Neural cell (in vitro differentiated cells): ENCODE measurements around the gene HCFC2. TPM values are rescaled to one million over a fixed set of nuclear protein-coding genes. Genes with fewer than 3 reads are reported as not detected.
A peak's percentile ranks its signal among the peaks of the same experiment; 100 is the strongest.

Source experiments
- H2AFZ ChIP-seq: fragments of 200-600, 300-800 bp; sonication (generic), shearing (Covaris generic); 2 replicates; pipeline ENCODE4 v1.6.0; 2014; ENCODE audit warnings: low read depth, mild to moderate bottlenecking, antibody characterized with exemption, low read length, moderate library complexity
- H3F3A ChIP-seq: fragments of 200-600 bp; shearing (Covaris generic); 2 replicates; pipeline ENCODE4 v1.6.1; 2016; ENCODE audit warnings: mild to moderate bottlenecking, moderate library complexity, mixed read lengths, antibody characterized with exemption, low read length; ENCODE audit not compliant: insufficient read depth, poor library complexity, severe bottlenecking
- H3K27ac ChIP-seq: fragments of 200-600, 300-800 bp; sonication (generic), shearing (Covaris generic); 2 replicates; pipeline ENCODE4 v1.5.1; 2014; ENCODE audit warnings: mild to moderate bottlenecking, low read length, moderate library complexity
- H3K27me3 ChIP-seq: fragments of 300-800, 200-600 bp; sonication (generic), shearing (Covaris generic); 2 replicates; pipeline ENCODE4 v1.6.0; 2014; ENCODE audit warnings: mild to moderate bottlenecking, low read depth, low read length, moderate library complexity; ENCODE audit not compliant: insufficient read depth
- H3K36me3 ChIP-seq: fragments of 300-800, 200-600 bp; sonication (generic), shearing (Covaris generic); 2 replicates; pipeline ENCODE4 v1.5.1; 2014; ENCODE audit warnings: mild to moderate bottlenecking, antibody characterized with exemption, low read length, moderate library complexity; ENCODE audit not compliant: insufficient read depth
- H3K4me2 ChIP-seq: fragments of 300-800, 200-600 bp; sonication (generic), shearing (Covaris generic); 2 replicates; pipeline ENCODE4 v1.6.0; 2014; ENCODE audit warnings: mild to moderate bottlenecking, low read length
- H3K4me3 ChIP-seq: fragments of 300-800, 200-600 bp; sonication (generic), shearing (Covaris generic); 2 replicates; pipeline ENCODE4 v1.5.1; 2014; ENCODE audit warnings: mild to moderate bottlenecking, low read length, moderate library complexity
- H3K79me2 ChIP-seq: fragments of 200-600 bp; shearing (Covaris generic); replicated peaks from 2 replicates; pipeline ENCODE4 v1.6.0; 2014; ENCODE audit warnings: mild to moderate bottlenecking, low read length, moderate library complexity; ENCODE audit not compliant: insufficient read depth
- H3K9ac ChIP-seq: fragments of 300-800, 200-600 bp; sonication (generic), shearing (Covaris generic); 2 replicates; pipeline ENCODE4 v1.6.1; 2016; ENCODE audit warnings: mild to moderate bottlenecking, low read length, mixed read lengths
- H3K9me2 ChIP-seq: fragments of 200-600 bp; shearing (Covaris generic); 2 replicates; pipeline ENCODE4 v1.6.1; 2016; ENCODE audit warnings: mild to moderate bottlenecking, low read length, mixed read lengths; ENCODE audit not compliant: insufficient read depth
- H3K9me3 ChIP-seq: fragments of 200-600, 300-800 bp; sonication (generic), shearing (Covaris generic); 2 replicates; pipeline ENCODE4 v1.6.1; 2016; ENCODE audit warnings: mild to moderate bottlenecking, mixed run types, low read length, moderate library complexity, mixed read lengths
- H4K20me1 ChIP-seq: fragments of 200-600 bp; shearing (Covaris generic); 2 replicates; pipeline ENCODE4 v1.6.1; 2016; ENCODE audit warnings: mild to moderate bottlenecking, mixed run types; ENCODE audit not compliant: insufficient read depth
- EP300 ChIP-seq: fragments of 450-650 bp; conservative IDR thresholded peaks from 2 replicates; pipeline ENCODE4 v1.6.1; 2014; ENCODE audit warnings: antibody characterized with exemption, mild to moderate bottlenecking, moderate library complexity; ENCODE audit not compliant: poor library complexity, severe bottlenecking
- EZH2 ChIP-seq: fragments of 200-600, 300-800 bp; shearing (Covaris generic), sonication (generic); IDR thresholded peaks from 2 replicates; pipeline ENCODE4 v1.6.1; 2014; ENCODE audit warnings: antibody characterized with exemption, low read length, borderline replicate concordance, mild to moderate bottlenecking; ENCODE audit not compliant: insufficient read depth, poor library complexity, severe bottlenecking
- MXI1 ChIP-seq: fragments of 450-650 bp; conservative IDR thresholded peaks from 2 replicates; pipeline ENCODE4 v1.6.1; 2014; ENCODE audit warnings: antibody characterized with exemption, mild to moderate bottlenecking; ENCODE audit not compliant: poor library complexity, severe bottlenecking
- POLR2AphosphoS5 ChIP-seq: IDR thresholded peaks from 2 replicates; pipeline ENCODE4 v1.6.1; 2012
- RAD21 ChIP-seq: fragments of 450-650 bp; conservative IDR thresholded peaks from 2 replicates; pipeline ENCODE4 v1.6.1; 2014; ENCODE audit warnings: antibody characterized with exemption, mild to moderate bottlenecking, moderate library complexity
- SMC3 ChIP-seq: fragments of 450-650 bp; conservative IDR thresholded peaks from 2 replicates; pipeline ENCODE4 v1.6.1; 2014; ENCODE audit warnings: antibody characterized with exemption, mild to moderate bottlenecking, moderate library complexity; ENCODE audit not compliant: poor library complexity
- TAF1 ChIP-seq: IDR thresholded peaks from 2 replicates; pipeline ENCODE4 v1.6.1; 2012; ENCODE audit warnings: low read depth
- polyA plus RNA-seq: library from polyadenylated mRNA; depleted of rRNA; stranded (reverse); fragments of >200 nt; gene quantifications from 2 replicates; pipeline ENCODE4 v1.2.3, GENCODE V29; 2014
- TF ChIP-seq, protein P1 (sequence below): fragments of 450-650 bp; IDR thresholded peaks from 2 replicates; pipeline ENCODE4 v1.5.1; 2014; ENCODE audit warnings: antibody characterized with exemption, mild to moderate bottlenecking, moderate library complexity; ENCODE audit not compliant: poor library complexity, severe bottlenecking
- TF ChIP-seq, protein P2 (sequence below): IDR thresholded peaks from 2 replicates; pipeline ENCODE4 v1.6.1; 2012; ENCODE audit warnings: borderline replicate concordance

The HCFC2 gene
- polyA plus RNA-seq, 1 donor from 2014 or later = 62.4 TPM

DNA sequence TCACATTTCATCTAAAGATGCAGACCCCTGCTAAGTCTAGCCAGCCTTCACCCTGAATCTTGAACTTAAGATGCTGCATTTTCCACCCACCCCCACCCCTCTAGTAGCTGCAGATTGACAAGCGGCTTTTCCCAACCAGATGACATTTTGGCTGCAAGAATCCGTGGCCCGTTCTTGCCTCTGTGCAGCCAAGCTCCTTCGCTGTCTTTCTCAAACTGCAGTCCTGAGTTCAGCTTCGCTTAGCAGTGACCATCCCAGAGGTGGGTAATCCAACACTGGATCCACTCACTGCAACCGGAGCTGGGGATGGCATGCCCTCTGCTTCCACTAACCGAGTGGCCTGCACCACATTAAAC is 74.4 kb downstream of the HCFC2 start:
- Histone ChIP-seq H3K9me3 (no peaks in the 10 kb centered on the region), H3K9ac (peak overlapping the region; percentile 86), H2AFZ (peak overlapping the region; percentile 98), H3K79me2 (peaks cover 26% of the 10 kb centered on the region), H3F3A (peaks cover 6% of the 10 kb centered on the region), H3K27ac (peak overlapping the region; percentile 86), H3K27me3 (no peaks in the 10 kb centered on the region), H4K20me1 (no peaks in the 10 kb centered on the region), H3K4me3 (peak overlapping the region; percentile 71), H3K36me3 (no peaks in the 10 kb centered on the region), H3K9me2 (no peaks in the 10 kb centered on the region), H3K4me2 (peak overlapping the region; percentile 57)
- TF ChIP-seq RAD21 (no peak), SMC3 (no peak), EP300 (no peak), POLR2AphosphoS5 (no peak), MXI1 (no peak), TAF1 (no peak)
- TF ChIP-seq, protein P1, sequence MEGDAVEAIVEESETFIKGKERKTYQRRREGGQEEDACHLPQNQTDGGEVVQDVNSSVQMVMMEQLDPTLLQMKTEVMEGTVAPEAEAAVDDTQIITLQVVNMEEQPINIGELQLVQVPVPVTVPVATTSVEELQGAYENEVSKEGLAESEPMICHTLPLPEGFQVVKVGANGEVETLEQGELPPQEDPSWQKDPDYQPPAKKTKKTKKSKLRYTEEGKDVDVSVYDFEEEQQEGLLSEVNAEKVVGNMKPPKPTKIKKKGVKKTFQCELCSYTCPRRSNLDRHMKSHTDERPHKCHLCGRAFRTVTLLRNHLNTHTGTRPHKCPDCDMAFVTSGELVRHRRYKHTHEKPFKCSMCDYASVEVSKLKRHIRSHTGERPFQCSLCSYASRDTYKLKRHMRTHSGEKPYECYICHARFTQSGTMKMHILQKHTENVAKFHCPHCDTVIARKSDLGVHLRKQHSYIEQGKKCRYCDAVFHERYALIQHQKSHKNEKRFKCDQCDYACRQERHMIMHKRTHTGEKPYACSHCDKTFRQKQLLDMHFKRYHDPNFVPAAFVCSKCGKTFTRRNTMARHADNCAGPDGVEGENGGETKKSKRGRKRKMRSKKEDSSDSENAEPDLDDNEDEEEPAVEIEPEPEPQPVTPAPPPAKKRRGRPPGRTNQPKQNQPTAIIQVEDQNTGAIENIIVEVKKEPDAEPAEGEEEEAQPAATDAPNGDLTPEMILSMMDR = no peak
- TF ChIP-seq, protein P2, sequence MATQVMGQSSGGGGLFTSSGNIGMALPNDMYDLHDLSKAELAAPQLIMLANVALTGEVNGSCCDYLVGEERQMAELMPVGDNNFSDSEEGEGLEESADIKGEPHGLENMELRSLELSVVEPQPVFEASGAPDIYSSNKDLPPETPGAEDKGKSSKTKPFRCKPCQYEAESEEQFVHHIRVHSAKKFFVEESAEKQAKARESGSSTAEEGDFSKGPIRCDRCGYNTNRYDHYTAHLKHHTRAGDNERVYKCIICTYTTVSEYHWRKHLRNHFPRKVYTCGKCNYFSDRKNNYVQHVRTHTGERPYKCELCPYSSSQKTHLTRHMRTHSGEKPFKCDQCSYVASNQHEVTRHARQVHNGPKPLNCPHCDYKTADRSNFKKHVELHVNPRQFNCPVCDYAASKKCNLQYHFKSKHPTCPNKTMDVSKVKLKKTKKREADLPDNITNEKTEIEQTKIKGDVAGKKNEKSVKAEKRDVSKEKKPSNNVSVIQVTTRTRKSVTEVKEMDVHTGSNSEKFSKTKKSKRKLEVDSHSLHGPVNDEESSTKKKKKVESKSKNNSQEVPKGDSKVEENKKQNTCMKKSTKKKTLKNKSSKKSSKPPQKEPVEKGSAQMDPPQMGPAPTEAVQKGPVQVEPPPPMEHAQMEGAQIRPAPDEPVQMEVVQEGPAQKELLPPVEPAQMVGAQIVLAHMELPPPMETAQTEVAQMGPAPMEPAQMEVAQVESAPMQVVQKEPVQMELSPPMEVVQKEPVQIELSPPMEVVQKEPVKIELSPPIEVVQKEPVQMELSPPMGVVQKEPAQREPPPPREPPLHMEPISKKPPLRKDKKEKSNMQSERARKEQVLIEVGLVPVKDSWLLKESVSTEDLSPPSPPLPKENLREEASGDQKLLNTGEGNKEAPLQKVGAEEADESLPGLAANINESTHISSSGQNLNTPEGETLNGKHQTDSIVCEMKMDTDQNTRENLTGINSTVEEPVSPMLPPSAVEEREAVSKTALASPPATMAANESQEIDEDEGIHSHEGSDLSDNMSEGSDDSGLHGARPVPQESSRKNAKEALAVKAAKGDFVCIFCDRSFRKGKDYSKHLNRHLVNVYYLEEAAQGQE = peak; percentile 59

DNA sequence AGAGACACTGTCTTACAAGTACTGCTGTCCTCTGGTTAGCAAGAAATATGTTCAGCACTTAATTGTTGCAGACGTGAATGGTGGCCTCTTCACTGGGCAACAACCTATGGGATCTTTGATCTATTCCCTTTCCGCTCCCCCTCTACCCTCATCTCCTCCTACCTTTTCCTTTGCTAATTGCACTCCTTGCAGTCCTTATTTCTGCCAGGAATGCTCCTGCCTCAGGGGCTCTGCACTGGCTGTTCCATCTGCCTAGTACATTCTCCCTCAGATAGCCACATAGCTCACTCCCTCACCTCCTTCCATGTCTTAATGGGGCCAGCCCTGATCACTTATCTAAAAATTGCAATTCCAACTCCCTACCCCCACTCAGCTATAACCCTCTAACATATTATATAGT is 78.2 kb downstream of the HCFC2 start:
- no peak overlapping the region for H3K4me3 ChIP-seq
- no peak overlapping the region for H3K27ac ChIP-seq
- no peaks in the 10 kb centered on the region for H3K79me2 ChIP-seq
- no peaks in the 10 kb centered on the region for H3K9me2 ChIP-seq
- H3K9me3 ChIP-seq = no peaks in the 10 kb centered on the region
- TF ChIP-seq MXI1 (no peak), TAF1 (no peak), RAD21 (no peak), EZH2 (no peak), EP300 (no peak), POLR2AphosphoS5 (no peak), SMC3 (no peak)
- TF ChIP-seq, protein P1 = no peak
- TF ChIP-seq, protein P2 = no peak
- H2AFZ ChIP-seq = no peak overlapping the region
- no peaks in the 10 kb centered on the region for H3K27me3 ChIP-seq
- no peaks in the 10 kb centered on the region for H3K36me3 ChIP-seq
- H4K20me1 ChIP-seq = no peaks in the 10 kb centered on the region
- no peak overlapping the region for H3K4me2 ChIP-seq
- H3K9ac ChIP-seq = no peak overlapping the region
- no peaks in the 10 kb centered on the region for H3F3A ChIP-seq
